GM21529 (cell line): ENCODE measurements around the gene BPIFB3.
"Not testable (repeated sequence)": the region's sequence is repeated elsewhere in the genome, so short reads cannot be mapped to it uniquely, and the experiment has no call there.

Experiments
- ATAC-seq: cut with Tn5 transposase; IDR thresholded peaks from one replicate; pipeline ENCODE4 v1.9.1; 2021; ENCODE audit not compliant: unreplicated experiment

Gene BPIFB3

GRCh38 chr20:33112547-33113386, 59.1 kb downstream of the BPIFB3 start:
- no peak for ATAC-seq

GRCh38 chr20:33113387-33113908, 59.7 kb downstream of the BPIFB3 start:
- no peak for ATAC-seq

GRCh38 chr20:33115501-33115900, 61.8 kb downstream of the BPIFB3 start:
- not testable (repeated sequence) for ATAC-seq

GRCh38 chr20:33119725-33120720, 66.3 kb downstream of the BPIFB3 start:
- no peak for ATAC-seq

- no peak for ATAC-seq
Measured at GRCh38 chr20:33120934-33121333, 67.2 kb downstream of the BPIFB3 start.

GRCh38 chr20:33122297-33122696, 68.6 kb downstream of the BPIFB3 start:
- ATAC-seq, result not testable (repeated sequence)
